Measurements from ENCODE around the gene EXOSC5. TPM values are rescaled to one million over a fixed set of nuclear protein-coding genes. Genes with fewer than 3 reads are reported as not detected.

Gene EXOSC5
- total and polyA plus RNA-seq, 9 of the 15 experiments (the other 6 are each of a cell fraction or from before 2014, with no cell fraction given) = 10.9 to 75.5 (median 37.8) TPM

GRCh38 chr19:41363753-41364523 is 33.2 kb downstream of the EXOSC5 start, which contains the start of gene B9D2 (continued):
- TF ChIP-seq ZBTB11 (CRISPR knock-in tag; IDR thresholded peaks at IDR 0.05) = peak in 1 of 3 experiments; percentile 78; a peak in 1 of 6 replicates
- peak; percentile 65; the same call in 1 of the 2 replicates for TF ChIP-seq THRB (CRISPR knock-in tag; conservative IDR thresholded peaks at IDR 0.05)
- TF ChIP-seq FUS (optimal IDR thresholded peaks at IDR 0.05; ENCODE audit: low read depth, low read length) = no peak
- TF ChIP-seq MAFK (IDR thresholded peaks at IDR 0.05; ENCODE audit: low read length) = no peak
- TF ChIP-seq SPI1 (IDR thresholded peaks at IDR 0.05; ENCODE audit: borderline replicate concordance, low read depth, low read length) = peak; percentile 33; the same call in 1 of the 2 replicates
- TF ChIP-seq RFX7 (CRISPR knock-in tag; IDR thresholded peaks at IDR 0.05) = no peak
- TF ChIP-seq ZNF253 (CRISPR knock-in tag; conservative IDR thresholded peaks at IDR 0.05) = no peak
- peak; percentile 85 for TF ChIP-seq ZFX (CRISPR knock-in tag; IDR thresholded peaks at IDR 0.05)
- peak; percentile 36 for TF ChIP-seq JUND (IDR thresholded peaks at IDR 0.05; ENCODE audit: borderline replicate concordance, low read depth, low read length)
- TF ChIP-seq JUND (tag; IDR thresholded peaks at IDR 0.05; ENCODE audit: borderline replicate concordance, low read depth, low read length) = no peak; the same call in 2 of the 3 replicates
- TF ChIP-seq ZNF512 (tag; IDR thresholded peaks at IDR 0.05) = no peak
- peak; percentile 93 for TF ChIP-seq VEZF1 (CRISPR knock-in tag; IDR thresholded peaks at IDR 0.05)
- no peak for TF ChIP-seq COPS2 (conservative IDR thresholded peaks at IDR 0.05)
- TF ChIP-seq CCNT2 (IDR thresholded peaks at IDR 0.05; ENCODE audit: borderline replicate concordance, extremely low read depth, insufficient read length, low read depth, low read length) = peak; percentile 45
- TF ChIP-seq LARP7 (IDR thresholded peaks at IDR 0.05) = no peak
- no peak for TF ChIP-seq DDX20 (tag; IDR thresholded peaks at IDR 0.05; ENCODE audit: low read depth)
